ENCODE measurements around the gene RUNX1.

DNA sequence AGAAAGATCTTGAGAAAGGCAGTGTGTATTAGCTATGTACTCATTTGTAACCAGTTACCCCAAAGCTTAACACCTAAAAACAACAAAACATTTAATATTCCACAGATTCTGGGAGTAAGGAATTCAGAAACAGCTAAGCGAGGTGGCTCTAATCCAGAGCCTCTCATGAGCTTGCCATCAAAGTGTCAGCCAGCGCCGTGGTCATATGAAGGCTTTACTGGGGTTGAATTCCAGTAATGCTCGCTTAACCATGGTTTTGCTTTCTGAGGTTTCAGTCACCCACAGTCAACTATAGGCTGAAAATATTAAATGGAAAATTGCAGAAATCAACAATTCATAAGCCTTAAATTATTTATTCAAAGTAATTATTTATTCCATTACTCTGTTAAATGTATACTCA lies 278.5 kb downstream of the RUNX1 start:
- TF ChIP-seq POLR2A (IDR thresholded peaks at IDR 0.05; ENCODE audit: low read length) (no peak), GATA1 (IDR thresholded peaks at IDR 0.05; ENCODE audit: low read depth, low read length) (no peak)

All from erythroblast (primary cell).